Measurements from ENCODE around the gene LHX4. TPM values are rescaled to one million over a fixed set of nuclear protein-coding genes. Genes with fewer than 3 reads are reported as not detected.
A peak's percentile ranks its signal among the peaks of the same experiment; 100 is the strongest.

The LHX4 gene
- total and polyA plus RNA-seq, 3 experiments from 2014 or later, result 0.08 TPM; not detected in 2

- Histone ChIP-seq H3K27ac (ENCODE audit: low read depth, low read length) (no peak overlapping the region), H3K4me3 (ENCODE audit: low read length) (no peak overlapping the region), H3K36me3 (ENCODE audit: insufficient read depth, low read length) (no peaks in the 10 kb centered on the region), H3K9me3 (ENCODE audit: low read length) (no peaks in the 10 kb centered on the region), H3K27me3 (ENCODE audit: insufficient read depth, low read length, poor library complexity, severe bottlenecking) (peaks cover 39% of the 10 kb centered on the region), H3K4me1 (ENCODE audit: insufficient read depth, low read length) (no peaks in the 10 kb centered on the region)
- CTCF ChIA-PET, result interaction anchor here (0.9 to 1.3 kb wide), 3 partner anchors 12 to 221 kb away, joined by 3 read pairs; no protein-coding TSS in a partner anchor
- Mint-ChIP-seq H3K27ac (no peak overlapping the region), H3K9me3 (no peaks in the 10 kb centered on the region), H3K4me1 (peaks cover 0 to 3% (median 2%) of the 10 kb centered on the region in 3 donors), H3K4me3 (no peak overlapping the region), H3K36me3 (no peaks in the 10 kb centered on the region), H3K27me3 (peaks cover 48 to 59% of the 10 kb centered on the region in 2 donors)
- POLR2A ChIA-PET, result no interaction called here
- DNase-seq, result no peak
These were observed 26.4 kb downstream of the LHX4 start for GRCh38 chr1:180256341-180257027.

- no peak overlapping the region for H3K4me3 ChIP-seq (ENCODE audit: low read length)
- H3K4me3 Mint-ChIP-seq, result no peak overlapping the region
- peaks cover 35% of the 10 kb centered on the region for H3K27me3 ChIP-seq (ENCODE audit: insufficient read depth, low read length, poor library complexity, severe bottlenecking)
- no peak for DNase-seq
- H3K9me3 Mint-ChIP-seq, result no peaks in the 10 kb centered on the region
- H3K36me3 Mint-ChIP-seq, result no peaks in the 10 kb centered on the region
- H3K36me3 ChIP-seq (ENCODE audit: insufficient read depth, low read length), result no peaks in the 10 kb centered on the region
- no peaks in the 10 kb centered on the region for H3K9me3 ChIP-seq (ENCODE audit: low read length)
- no peaks in the 10 kb centered on the region for H3K4me1 ChIP-seq (ENCODE audit: insufficient read depth, low read length)
- H3K27me3 Mint-ChIP-seq, result peaks cover 45 to 53% of the 10 kb centered on the region in 2 donors
- ChIA-PET POLR2A (no interaction called here), CTCF (interaction anchor here (1.0 kb wide), 1 partner anchor 26 kb away, joined by 3 read pairs; no protein-coding TSS in a partner anchor)
- no peak overlapping the region for H3K27ac ChIP-seq (ENCODE audit: low read depth, low read length)
- H3K4me1 Mint-ChIP-seq, result peaks cover 0 to 3% (median 2%) of the 10 kb centered on the region in 3 donors
- H3K27ac Mint-ChIP-seq, result no peak overlapping the region
These were observed 26.9 kb downstream of the LHX4 start for GRCh38 chr1:180257028-180257386.

GRCh38 chr1:180257486-180257885 lies 27.4 kb downstream of the LHX4 start:
- Histone ChIP-seq H3K36me3 (ENCODE audit: insufficient read depth, low read length) (no peaks in the 10 kb centered on the region), H3K27me3 (ENCODE audit: insufficient read depth, low read length, poor library complexity, severe bottlenecking) (peaks cover 30% of the 10 kb centered on the region), H3K4me1 (ENCODE audit: insufficient read depth, low read length) (no peaks in the 10 kb centered on the region), H3K9me3 (ENCODE audit: low read length) (no peaks in the 10 kb centered on the region), H3K4me3 (ENCODE audit: low read length) (no peak overlapping the region), H3K27ac (ENCODE audit: low read depth, low read length) (no peak overlapping the region)
- H3K4me3 Mint-ChIP-seq, result no peak overlapping the region
- H3K4me1 Mint-ChIP-seq, result peaks cover 0 to 1% (median 1%) of the 10 kb centered on the region in 3 donors
- no peak for DNase-seq
- no peaks in the 10 kb centered on the region for H3K9me3 Mint-ChIP-seq
- no peak overlapping the region for H3K27ac Mint-ChIP-seq
- H3K27me3 Mint-ChIP-seq, result peaks cover 46 to 49% of the 10 kb centered on the region in 2 donors
- ChIA-PET POLR2A (no interaction called here), CTCF (no interaction called here)
- no peaks in the 10 kb centered on the region for H3K36me3 Mint-ChIP-seq

- Mint-ChIP-seq H3K27ac (no peak overlapping the region), H3K9me3 (no peaks in the 10 kb centered on the region), H3K4me1 (no peaks in the 10 kb centered on the region), H3K36me3 (no peaks in the 10 kb centered on the region), H3K27me3 (peaks cover 41 to 42% of the 10 kb centered on the region in 2 donors), H3K4me3 (no peak overlapping the region)
- POLR2A ChIA-PET, result no interaction called here
- Histone ChIP-seq H3K4me3 (ENCODE audit: low read length) (no peak overlapping the region), H3K4me1 (ENCODE audit: insufficient read depth, low read length) (no peaks in the 10 kb centered on the region), H3K27me3 (ENCODE audit: insufficient read depth, low read length, poor library complexity, severe bottlenecking) (peaks cover 22% of the 10 kb centered on the region), H3K27ac (ENCODE audit: low read depth, low read length) (no peak overlapping the region), H3K9me3 (ENCODE audit: low read length) (no peaks in the 10 kb centered on the region), H3K36me3 (ENCODE audit: insufficient read depth, low read length) (no peaks in the 10 kb centered on the region)
- DNase-seq, result no peak
- CTCF ChIA-PET, result interaction anchor here (1.2 kb wide), 1 partner anchor 220 kb away, joined by 3 read pairs; no protein-coding TSS in a partner anchor
These were observed 28.2 kb downstream of the LHX4 start for GRCh38 chr1:180258290-180258689.

- no peaks in the 10 kb centered on the region for H3K9me3 Mint-ChIP-seq
- no peaks in the 10 kb centered on the region for H3K4me1 Mint-ChIP-seq
- H3K27me3 Mint-ChIP-seq, result peaks cover 35% of the 10 kb centered on the region in 2 donors
- Histone ChIP-seq H3K9me3 (ENCODE audit: low read length) (no peaks in the 10 kb centered on the region), H3K4me3 (ENCODE audit: low read length) (no peak overlapping the region), H3K4me1 (ENCODE audit: insufficient read depth, low read length) (no peaks in the 10 kb centered on the region), H3K27me3 (ENCODE audit: insufficient read depth, low read length, poor library complexity, severe bottlenecking) (peaks cover 21% of the 10 kb centered on the region), H3K36me3 (ENCODE audit: insufficient read depth, low read length) (no peaks in the 10 kb centered on the region), H3K27ac (ENCODE audit: low read depth, low read length) (no peak overlapping the region)
- CTCF ChIA-PET, result interaction anchor here (1.2 kb wide), 1 partner anchor 219 kb away, joined by 3 read pairs; no protein-coding TSS in a partner anchor
- no peak for DNase-seq
- peak overlapping the region in 1 of 8 donors; percentile 89 for H3K27ac Mint-ChIP-seq
- POLR2A ChIA-PET, result no interaction called here
- H3K4me3 Mint-ChIP-seq, result no peak overlapping the region
- no peaks in the 10 kb centered on the region for H3K36me3 Mint-ChIP-seq
These were observed 28.9 kb downstream of the LHX4 start for GRCh38 chr1:180258935-180259334.

GRCh38 chr1:180259431-180260338 lies 29.6 kb downstream of the LHX4 start:
- ChIA-PET CTCF (interaction anchor here (1.2 kb wide), 1 partner anchor 218 kb away, joined by 3 read pairs; no protein-coding TSS in a partner anchor), POLR2A (no interaction called here)
- Mint-ChIP-seq H3K36me3 (no peaks in the 10 kb centered on the region), H3K9me3 (no peaks in the 10 kb centered on the region), H3K4me1 (no peaks in the 10 kb centered on the region), H3K27ac (peak overlapping the region in 2 of 8 donors; percentile 26 to 89), H3K4me3 (peak overlapping the region in 1 of 7 donors; percentile 66), H3K27me3 (peaks cover 31% of the 10 kb centered on the region in 2 donors)
- H3K27ac ChIP-seq (ENCODE audit: low read depth, low read length), result no peak overlapping the region
- H3K4me3 ChIP-seq (ENCODE audit: low read length), result no peak overlapping the region
- H3K36me3 ChIP-seq (ENCODE audit: insufficient read depth, low read length), result no peaks in the 10 kb centered on the region
- H3K4me1 ChIP-seq (ENCODE audit: insufficient read depth, low read length), result no peaks in the 10 kb centered on the region
- H3K27me3 ChIP-seq (ENCODE audit: insufficient read depth, low read length, poor library complexity, severe bottlenecking), result peaks cover 21% of the 10 kb centered on the region
- no peaks in the 10 kb centered on the region for H3K9me3 ChIP-seq (ENCODE audit: low read length)
- DNase-seq, result no peak

- Mint-ChIP-seq H3K27ac (no peak overlapping the region), H3K4me1 (no peaks in the 10 kb centered on the region), H3K9me3 (no peaks in the 10 kb centered on the region), H3K27me3 (peaks cover 27 to 28% of the 10 kb centered on the region in 2 donors), H3K4me3 (no peak overlapping the region), H3K36me3 (no peaks in the 10 kb centered on the region)
- no peak overlapping the region for H3K4me3 ChIP-seq (ENCODE audit: low read length)
- no peak overlapping the region for H3K27ac ChIP-seq (ENCODE audit: low read depth, low read length)
- no peaks in the 10 kb centered on the region for H3K9me3 ChIP-seq (ENCODE audit: low read length)
- DNase-seq, result no peak
- peaks cover 21% of the 10 kb centered on the region for H3K27me3 ChIP-seq (ENCODE audit: insufficient read depth, low read length, poor library complexity, severe bottlenecking)
- H3K4me1 ChIP-seq (ENCODE audit: insufficient read depth, low read length), result no peaks in the 10 kb centered on the region
- H3K36me3 ChIP-seq (ENCODE audit: insufficient read depth, low read length), result no peaks in the 10 kb centered on the region
- POLR2A ChIA-PET, result no interaction called here
- CTCF ChIA-PET, result interaction anchor here (2.1 kb wide), 1 partner anchor 8 kb away, joined by 10 read pairs; no protein-coding TSS in a partner anchor
These were observed 30.5 kb downstream of the LHX4 start for GRCh38 chr1:180260541-180260940.

- H3K36me3 ChIP-seq (ENCODE audit: insufficient read depth, low read length), result no peaks in the 10 kb centered on the region
- peaks cover 16% of the 10 kb centered on the region for H3K27me3 ChIP-seq (ENCODE audit: insufficient read depth, low read length, poor library complexity, severe bottlenecking)
- CTCF ChIA-PET, result interaction anchor here (2.1 kb wide), 1 partner anchor 8 kb away, joined by 10 read pairs; no protein-coding TSS in a partner anchor
- no peak overlapping the region for H3K27ac ChIP-seq (ENCODE audit: low read depth, low read length)
- Mint-ChIP-seq H3K27ac (peak overlapping the region in 1 of 8 donors; percentile 79), H3K9me3 (no peaks in the 10 kb centered on the region), H3K4me3 (no peak overlapping the region), H3K27me3 (peaks cover 22 to 23% of the 10 kb centered on the region in 2 donors), H3K4me1 (no peaks in the 10 kb centered on the region), H3K36me3 (no peaks in the 10 kb centered on the region)
- POLR2A ChIA-PET, result no interaction called here
- H3K4me1 ChIP-seq (ENCODE audit: insufficient read depth, low read length), result no peaks in the 10 kb centered on the region
- no peak for DNase-seq
- H3K9me3 ChIP-seq (ENCODE audit: low read length), result no peaks in the 10 kb centered on the region
- H3K4me3 ChIP-seq (ENCODE audit: low read length), result no peak overlapping the region
These were observed 31.0 kb downstream of the LHX4 start for GRCh38 chr1:180261030-180261429.

Measured in CD8-positive, alpha-beta memory T cell (primary cell).